Activated CD8-positive, alpha-beta T cell treated with anti-CD3 and anti-CD28 coated beads for 36 hours (primary cell): Measurements from ENCODE around the gene SLFNL1. TPM values are rescaled to one million over a fixed set of nuclear protein-coding genes. Genes with fewer than 3 reads are reported as not detected.

ENCODE experiments used
- ATAC-seq: fragments of 200-7000 bp; cut with Tn5 transposase; one replicate; pipeline ENCODE4 v1.10.0; 2021; ENCODE audit warnings: mild to moderate bottlenecking, moderate library complexity
- CTCF ChIA-PET: fragments of 350-600 bp; sonication (Branson Sonifier 250); formaldehyde crosslinking; loops from one replicate; lab custom pipeline; 2021; ENCODE audit warnings: antibody characterized with exemption; lab: Charles Lee
- POLR2A ChIA-PET: fragments of 350-600 bp; sonication (Branson Sonifier 250); formaldehyde crosslinking; loops from one replicate; lab custom pipeline; 2021; ENCODE audit warnings: antibody characterized with exemption; lab: Charles Lee
- DNase-seq: peaks from one replicate; pipeline ENCODE4 v3.0.0-alpha.2; 2020
- H3K27ac Mint-ChIP-seq: one replicate; pipeline ENCODE4 v1.8.0; 2021; ENCODE audit warnings: mild to moderate bottlenecking, mixed read lengths
- H3K27me3 Mint-ChIP-seq: one replicate; pipeline ENCODE4 v1.8.0; 2021; ENCODE audit warnings: mixed read lengths
- H3K36me3 Mint-ChIP-seq: one replicate; pipeline ENCODE4 v1.8.0; 2021; ENCODE audit warnings: low read depth, mixed read lengths
- H3K4me1 Mint-ChIP-seq: one replicate; pipeline ENCODE4 v1.8.0; 2021; ENCODE audit warnings: low read depth, mixed read lengths
- H3K4me3 Mint-ChIP-seq: one replicate; pipeline ENCODE4 v1.8.0; 2021; ENCODE audit warnings: mild to moderate bottlenecking, moderate library complexity, mixed read lengths
- H3K9me3 Mint-ChIP-seq: one replicate; pipeline ENCODE4 v1.8.0; 2021; ENCODE audit warnings: mixed read lengths
- CTCF ChIP-seq: fragments of 200-600 bp; IDR thresholded peaks from one replicate; pipeline ENCODE4 v1.8.0; 2022; ENCODE audit warnings: antibody characterized with exemption, mild to moderate bottlenecking
- intact Hi-C: fragments of 100-400 bp; cut with micrococcal nuclease; formaldehyde crosslinking; loops from one replicate; pipeline ENCODE4 v1.10.0; 2022
- total RNA-seq, 2 experiments: library from RNA; stranded (reverse); gene quantifications; one replicate each; pipeline ENCODE4 v1.2.3, GENCODE V29; 2021

SLFNL1 gene
- total RNA-seq, 2 experiments from 2014 or later: 0.22 to 0.25 TPM

GRCh38 chr1:40983286-40983685 lies 38.2 kb downstream of the SLFNL1 start:
- no peaks in the 10 kb centered on the region for H3K9me3 Mint-ChIP-seq
- peak overlapping the region; percentile 83 for H3K27ac Mint-ChIP-seq
- peaks cover 77% of the 10 kb centered on the region for H3K36me3 Mint-ChIP-seq
- no peaks in the 10 kb centered on the region for H3K27me3 Mint-ChIP-seq
- ATAC-seq: no peak
- ChIA-PET POLR2A (interaction anchor here (1.5 to 7.4 kb wide), 3 partner anchors 9 to 20 kb away, joined by 5 to 67 read pairs (median 7); no protein-coding TSS in a partner anchor), CTCF (interaction anchor here (1.2 kb wide), 1 partner anchor 21 kb away, joined by 8 read pairs; no protein-coding TSS in a partner anchor)
- H3K4me3 Mint-ChIP-seq: peak overlapping the region; percentile 27
- H3K4me1 Mint-ChIP-seq: peaks cover 56% of the 10 kb centered on the region
- no peak for TF ChIP-seq CTCF
- no peak for DNase-seq
- intact Hi-C loops: no loop called here

GRCh38 chr1:40982721-40983120 lies 38.8 kb downstream of the SLFNL1 start:
- intact Hi-C loops: no loop called here
- ATAC-seq (no peak), DNase-seq (no peak)
- POLR2A ChIA-PET: interaction anchor here (1.5 to 7.4 kb wide), 3 partner anchors 10 to 20 kb away, joined by 5 to 67 read pairs (median 7); no protein-coding TSS in a partner anchor
- Mint-ChIP-seq H3K27ac (peak overlapping the region; percentile 83), H3K4me3 (peak overlapping the region; percentile 91), H3K9me3 (no peaks in the 10 kb centered on the region), H3K27me3 (no peaks in the 10 kb centered on the region), H3K4me1 (peaks cover 56% of the 10 kb centered on the region), H3K36me3 (peaks cover 73% of the 10 kb centered on the region)
- TF ChIP-seq CTCF: no peak
- CTCF ChIA-PET: interaction anchor here (1.2 kb wide), 1 partner anchor 21 kb away, joined by 8 read pairs; no protein-coding TSS in a partner anchor

- H3K36me3 Mint-ChIP-seq: peaks cover 65% of the 10 kb centered on the region
- ATAC-seq (no peak), DNase-seq (no peak)
- CTCF ChIA-PET: no interaction called here
- peak overlapping the region; percentile 83 for H3K27ac Mint-ChIP-seq
- peak overlapping the region; percentile 91 for H3K4me3 Mint-ChIP-seq
- intact Hi-C loops: no loop called here
- POLR2A ChIA-PET: interaction anchor here (1.5 to 7.4 kb wide), 4 partner anchors 10 to 21 kb away, joined by 5 to 67 read pairs (median 12); no protein-coding TSS in a partner anchor
- H3K4me1 Mint-ChIP-seq: peaks cover 61% of the 10 kb centered on the region
- no peak for TF ChIP-seq CTCF
- H3K27me3 Mint-ChIP-seq: no peaks in the 10 kb centered on the region
- no peaks in the 10 kb centered on the region for H3K9me3 Mint-ChIP-seq
Observed at GRCh38 chr1:40981691-40982448, 39.7 kb downstream of the SLFNL1 start.

GRCh38 chr1:40980453-40981121 lies 40.9 kb downstream of the SLFNL1 start:
- H3K27me3 Mint-ChIP-seq: no peaks in the 10 kb centered on the region
- no peak for TF ChIP-seq CTCF
- intact Hi-C loops: no loop called here
- CTCF ChIA-PET: interaction anchor here (0.8 to 2.0 kb wide), 3 partner anchors 23 to 118 kb away, joined by 3 to 12 read pairs (median 6); partner anchors contain the start of gene CITED4
- peaks cover 59% of the 10 kb centered on the region for H3K4me1 Mint-ChIP-seq
- peaks cover 53% of the 10 kb centered on the region for H3K36me3 Mint-ChIP-seq
- peak overlapping the region; percentile 91 for H3K4me3 Mint-ChIP-seq
- H3K9me3 Mint-ChIP-seq: no peaks in the 10 kb centered on the region
- DNase-seq (peak; percentile 79), ATAC-seq (peak; percentile 14)
- peak overlapping the region; percentile 94 for H3K27ac Mint-ChIP-seq
- POLR2A ChIA-PET: interaction anchor here (0.7 to 2.4 kb wide), 20 partner anchors 8 to 449 kb away, joined by 3 to 17 read pairs (median 4); partner anchors contain the start of genes CITED4, NFYC, SLFNL1 and ZNF684
